Breast epithelium (tissue), 4 donors: ENCODE measurements around the gene CLDN9. TPM values are rescaled to one million over a fixed set of nuclear protein-coding genes. Genes with fewer than 3 reads are reported as not detected.
A peak's percentile ranks its signal among the peaks of the same experiment; 100 is the strongest.

Experiments
- DNase-seq, 2 donors: peaks; one replicate each; pipeline ENCODE4 v3.0.0-alpha.2; 2019; ENCODE audit warnings: low spot score in 2 of 2
- H3K27ac ChIP-seq, 2 donors: fragments of 200-600 bp; sonication (generic) in 1 of 2; one replicate each; pipeline ENCODE4 v1.5.1; 2016 to 2019; ENCODE audit warnings: mild to moderate bottlenecking in 1 of 2
- H3K27me3 ChIP-seq, 2 donors: fragments of 200-600 bp; sonication (generic) in 1 of 2; one replicate each; pipeline versions ENCODE4 v1.5.1 to v1.6.0; 2017 to 2019; ENCODE audit warnings: control low read depth in 1 of 2, mild to moderate bottlenecking in 1 of 2
- H3K36me3 ChIP-seq: fragments of 200-600 bp; one replicate; pipeline ENCODE4 v1.5.1; 2019
- H3K4me1 ChIP-seq, 2 donors: fragments of 200-600 bp; sonication (generic); one replicate each; pipeline ENCODE4 v1.5.1; 2016 to 2019; ENCODE audit warnings: control low read depth in 1 of 2
- H3K4me3 ChIP-seq, 3 donors: fragments of 200-600 bp; sonication (generic); 1 replicate in 2 of 3; 2 replicates in 1 of 3; pipeline ENCODE4 v1.5.1; 2016 to 2019; ENCODE audit warnings: mild to moderate bottlenecking in 3 of 3, moderate library complexity in 2 of 3
- H3K9me3 ChIP-seq, 2 donors: fragments of 200-600 bp; sonication (generic) in 1 of 2; one replicate each; pipeline ENCODE4 v1.5.1; 2016 to 2019; ENCODE audit warnings: control low read depth in 1 of 2
- CTCF ChIP-seq, 3 donors: fragments of 450-650 bp; IDR thresholded peaks; one replicate each; pipeline ENCODE4 v1.5.1; 2016 to 2017; ENCODE audit warnings: antibody characterized with exemption in 3 of 3, mild to moderate bottlenecking in 3 of 3, moderate library complexity in 3 of 3
- POLR2A ChIP-seq: fragments of 450-650 bp; IDR thresholded peaks from one replicate; pipeline ENCODE4 v1.6.1; 2016; ENCODE audit warnings: antibody characterized with exemption, mild to moderate bottlenecking, moderate library complexity
- POLR2AphosphoS5 ChIP-seq, 3 donors: sonication (generic); formaldehyde crosslinking; IDR thresholded peaks; one replicate each; pipeline ENCODE4 v1.6.1; 2017; ENCODE audit warnings: antibody characterized with exemption in 3 of 3
- intact Hi-C: fragments of 100-400 bp; cut with DNase I; formaldehyde crosslinking; loops from one replicate; pipeline ENCODE4 v1.15.1; 2023; ENCODE audit warnings: low total_unique reads
- total RNA-seq, 3 donors: library from RNA; depleted of rRNA; stranded (reverse); fragments of >200 nt; gene quantifications; one replicate each; pipeline ENCODE4 v1.1.0, GENCODE V29; 2016

Gene CLDN9
- total RNA-seq, 3 donors from 2014 or later, result 0.15 TPM; not detected in 2

- H3K4me3 ChIP-seq, result peak overlapping the region; percentile 52 to 88 (median 70)
- no peaks in the 10 kb centered on the region for H3K36me3 ChIP-seq
- intact Hi-C loops, result no loop called here
- DNase-seq, result peak; percentile 92 to 96
- peaks cover 3 to 10% of the 10 kb centered on the region in 2 donors for H3K27me3 ChIP-seq
- H3K27ac ChIP-seq, result peak overlapping the region; percentile 96 to 98
- H3K4me1 ChIP-seq, result peaks cover 15 to 16% of the 10 kb centered on the region in 2 donors
- no peaks in the 10 kb centered on the region for H3K9me3 ChIP-seq
- TF ChIP-seq POLR2AphosphoS5 (IDR thresholded peaks at IDR 0.05) (peak; percentile 65 to 80 (median 68)), CTCF (IDR thresholded peaks at IDR 0.05) (peak in 1 of 3 donors; percentile 13), POLR2A (no peak)
Measured at GRCh38 chr16:3022208-3022683, 9.5 kb downstream of the CLDN9 start.

- Histone ChIP-seq H3K36me3 (no peaks in the 10 kb centered on the region), H3K27me3 (peaks cover 3 to 5% of the 10 kb centered on the region in 2 donors), H3K27ac (peak overlapping the region; percentile 96 to 98), H3K9me3 (no peaks in the 10 kb centered on the region), H3K4me3 (peak overlapping the region; percentile 68 to 88 (median 70)), H3K4me1 (peaks cover 15 to 16% of the 10 kb centered on the region in 2 donors)
- intact Hi-C loops, result no loop called here
- DNase-seq, result no peak
- no peak for TF ChIP-seq POLR2A
- TF ChIP-seq CTCF (IDR thresholded peaks at IDR 0.05), result no peak
- TF ChIP-seq POLR2AphosphoS5 (IDR thresholded peaks at IDR 0.05), result no peak
Measured at GRCh38 chr16:3022684-3023414, 10.1 kb downstream of the CLDN9 start.

- TF ChIP-seq POLR2AphosphoS5 (IDR thresholded peaks at IDR 0.05) (no peak), CTCF (IDR thresholded peaks at IDR 0.05) (no peak), POLR2A (no peak)
- H3K36me3 ChIP-seq, result no peaks in the 10 kb centered on the region
- intact Hi-C loops, result no loop called here
- peaks cover 15 to 16% of the 10 kb centered on the region in 2 donors for H3K4me1 ChIP-seq
- peak overlapping the region; percentile 96 to 98 for H3K27ac ChIP-seq
- DNase-seq, result peak in 1 of 2 donors; percentile 60
- no peaks in the 10 kb centered on the region for H3K27me3 ChIP-seq
- H3K9me3 ChIP-seq, result no peaks in the 10 kb centered on the region
- H3K4me3 ChIP-seq, result peak overlapping the region; percentile 68 to 88 (median 70)
Measured at GRCh38 chr16:3023415-3023668, 10.6 kb downstream of the CLDN9 start.

GRCh38 chr16:3023669-3024478, 11.2 kb downstream of the CLDN9 start, which contains the start of the genes HCFC1R1 and THOC6:
Gene HCFC1R1, minus strand, starts transcription at chr16:3023942. Its CDS starts 1 bp downstream, at chr16:3023941.
Gene THOC6, plus strand, starts transcription at chr16:3024035. Its CDS starts 292 bp downstream, at chr16:3024327.
- Histone ChIP-seq H3K27ac (peak within 1 kb of the TSS; percentile 96 to 98), H3K4me1 (peaks cover 15 to 16% of the 10 kb centered on the region in 2 donors), H3K9me3 (no peaks in the 10 kb centered on the region), H3K36me3 (no peaks in the 10 kb centered on the region), H3K4me3 (peak within 1 kb of the TSS; percentile 68 to 88 (median 70)), H3K27me3 (no peaks in the 10 kb centered on the region)
- intact Hi-C loops, result no loop called here
- TF ChIP-seq POLR2A, result peak; percentile 74
- TF ChIP-seq CTCF (IDR thresholded peaks at IDR 0.05), result no peak
- peak; percentile 91 to 96 (median 93) for TF ChIP-seq POLR2AphosphoS5 (IDR thresholded peaks at IDR 0.05)
- DNase-seq, result peak; percentile 97 to 98
